ENCODE data around the gene CDH15.
"Not testable (repeated sequence)": the region's sequence is repeated elsewhere in the genome, so short reads cannot be mapped to it uniquely, and the experiment has no call there.

GRCh38 chr16:89165681-89165979 is 5.9 kb upstream of the CDH15 start:
- TF ChIP-seq CTCF (IDR thresholded peaks at IDR 0.05; ENCODE audit: poor library complexity, severe bottlenecking); REST (IDR thresholded peaks at IDR 0.05; ENCODE audit: borderline replicate concordance); EZH2 (IDR thresholded peaks at IDR 0.05; ENCODE audit: borderline replicate concordance, insufficient read depth, low read length, poor library complexity, severe bottlenecking); SMC3 (conservative IDR thresholded peaks at IDR 0.05; ENCODE audit: poor library complexity); EP300 (conservative IDR thresholded peaks at IDR 0.05; ENCODE audit: poor library complexity, severe bottlenecking); TAF1 (IDR thresholded peaks at IDR 0.05; ENCODE audit: low read depth); POLR2AphosphoS5 (IDR thresholded peaks at IDR 0.05); RAD21 (conservative IDR thresholded peaks at IDR 0.05): not testable (repeated sequence)

Measured in neural cell (in vitro differentiated cells).